ELR (cell line): ENCODE results near the gene HNRNPA1.
"Not testable (repeated sequence)": the region's sequence is repeated elsewhere in the genome, so short reads cannot be mapped to it uniquely, and the experiment has no call there.

ENCODE experiments used
- DNase-seq: peaks from one replicate; pipeline ENCODE4 v3.0.0-alpha.2; 2015; ENCODE audit warnings: low read depth

HNRNPA1 gene

DNA sequence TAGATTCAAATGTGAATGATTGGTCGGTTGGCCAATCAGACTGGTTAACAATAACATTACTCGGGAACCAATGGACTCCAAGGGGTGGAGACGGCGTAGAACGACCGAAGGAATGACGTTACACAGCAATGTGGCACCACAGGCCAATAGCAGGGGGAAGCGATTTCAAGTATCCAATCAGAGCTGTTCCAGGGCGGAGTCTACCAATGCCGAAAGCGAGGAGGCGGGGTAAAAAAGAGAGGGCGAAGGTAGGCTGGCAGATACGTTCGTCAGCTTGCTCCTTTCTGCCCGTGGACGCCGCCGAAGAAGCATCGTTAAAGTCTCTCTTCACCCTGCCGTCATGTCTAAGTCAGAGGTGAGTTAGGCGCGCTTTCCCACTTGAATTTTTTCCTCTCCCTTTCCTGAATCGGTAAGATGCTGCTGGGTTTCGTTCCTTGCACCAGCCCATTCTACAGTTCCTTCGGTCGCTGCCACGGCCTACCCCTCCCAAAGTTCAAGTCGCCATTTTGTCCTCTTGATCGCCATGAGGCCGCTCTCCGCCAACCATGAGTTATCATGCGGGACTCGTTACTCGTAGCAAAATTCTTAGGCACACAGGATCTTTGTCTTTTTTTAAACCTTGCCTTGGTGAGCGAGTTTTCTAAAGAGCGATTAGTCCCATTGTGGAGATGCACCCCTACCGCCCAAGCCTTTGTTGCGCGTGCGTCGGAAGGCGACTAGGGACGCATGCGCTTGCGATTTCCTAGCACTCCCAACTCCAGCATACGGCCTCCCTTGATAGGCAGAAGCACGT is at the start of gene HNRNPA1:
HNRNPA1 (plus strand) TSS at position 259 of the 793 bp plus-strand sequence; CDS start at position 341, 82 bp downstream.
- peak; percentile 100 for DNase-seq

DNA sequence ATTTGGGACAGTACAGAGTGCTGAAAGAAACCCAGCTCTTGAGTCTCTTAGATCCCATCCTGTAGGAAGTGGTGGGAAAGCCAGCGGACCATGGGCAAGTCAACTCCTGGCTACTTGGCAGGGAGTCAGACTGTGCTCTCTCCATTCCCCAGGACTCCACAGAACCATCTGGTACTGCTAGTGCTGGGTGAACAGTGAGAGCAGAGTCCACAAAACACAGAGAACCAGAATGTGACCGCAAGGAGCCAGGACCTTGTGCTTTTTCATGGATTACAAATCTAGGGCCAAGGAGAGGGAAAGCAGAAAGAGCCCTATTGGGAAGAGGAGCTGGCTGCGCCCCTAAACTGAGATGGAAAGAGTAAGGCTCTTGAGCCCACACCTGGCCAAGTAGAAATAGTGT is 49.3 kb upstream of the HNRNPA1 start:
- DNase-seq, result not testable (repeated sequence)

DNA sequence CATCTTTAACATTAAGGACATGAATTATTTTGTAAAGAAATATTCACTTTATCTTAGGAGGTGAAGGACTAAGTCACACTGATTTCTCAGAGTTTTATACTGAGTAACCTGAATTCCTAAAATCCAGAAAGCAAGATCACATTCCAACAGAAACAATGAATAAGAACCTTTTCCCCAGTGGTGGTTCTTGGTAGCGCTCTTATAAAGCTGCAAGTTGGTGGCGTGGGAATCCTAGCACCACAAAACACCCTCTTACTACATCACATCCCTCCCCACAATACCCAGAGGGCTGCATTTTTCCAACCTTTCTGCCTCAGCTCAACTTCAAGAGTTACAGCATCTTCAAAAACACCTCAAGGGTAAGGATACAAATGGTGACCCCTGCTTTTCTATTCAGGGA is 47.7 kb upstream of the HNRNPA1 start:
- DNase-seq, result peak; percentile 60

DNA sequence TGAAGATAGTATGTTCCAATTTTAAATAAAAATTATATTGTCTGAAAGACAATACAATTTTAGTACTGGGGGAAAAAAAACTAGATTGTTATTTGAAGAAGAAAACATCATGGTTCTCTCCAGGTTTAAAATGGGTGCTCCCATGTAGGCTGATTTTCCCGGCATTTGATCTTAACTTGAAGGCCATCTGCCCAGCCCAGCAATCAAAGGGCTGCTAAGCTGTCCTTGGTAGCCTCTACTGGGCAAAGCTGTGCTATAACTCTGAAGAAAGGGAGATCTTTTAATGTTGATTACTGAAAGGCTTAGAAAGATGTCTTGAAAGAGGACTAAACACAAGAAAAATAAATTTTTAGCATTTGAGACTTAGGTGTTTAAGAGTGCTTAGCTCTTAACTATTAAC is 42.0 kb upstream of the HNRNPA1 start:
- DNase-seq, result no peak

DNA sequence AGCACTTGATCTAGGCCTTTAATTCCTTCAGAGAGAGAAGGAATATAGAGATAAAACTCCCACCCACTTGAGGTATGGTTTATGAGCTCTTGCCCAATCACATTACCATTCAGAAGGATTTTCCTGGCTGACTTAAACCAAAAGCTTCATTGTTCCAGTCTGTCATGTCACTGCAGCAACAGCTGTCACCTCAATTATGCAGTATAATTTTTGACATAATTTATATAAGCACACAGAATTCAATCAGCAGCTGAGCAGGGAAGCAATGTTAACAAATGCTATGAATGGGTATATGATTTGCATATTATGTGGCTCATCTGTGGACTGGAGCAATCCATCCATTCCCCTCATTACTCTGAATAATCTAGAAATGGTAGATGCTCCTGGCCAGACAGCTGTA is 40.9 kb upstream of the HNRNPA1 start:
- no peak for DNase-seq

DNA sequence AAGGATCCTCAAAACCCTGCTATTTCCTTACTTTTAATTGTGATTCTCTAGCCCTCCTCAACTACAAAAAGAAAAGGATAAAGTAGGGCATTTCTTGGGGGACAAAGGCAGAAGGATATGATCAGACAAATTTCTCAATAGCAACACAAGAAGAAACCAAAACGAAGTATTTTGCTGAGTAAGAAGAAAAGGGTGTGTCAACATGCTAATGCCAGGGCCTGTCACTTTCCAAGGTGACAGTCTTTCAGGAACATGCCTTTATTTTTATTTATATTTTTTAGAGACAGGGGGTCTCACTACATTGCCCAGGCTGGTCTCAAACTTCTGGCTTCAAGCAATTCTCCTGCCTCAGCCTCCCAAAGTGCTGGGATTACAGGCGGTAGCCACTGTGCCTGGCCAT is 40.4 kb upstream of the HNRNPA1 start:
- DNase-seq, result no peak

DNA sequence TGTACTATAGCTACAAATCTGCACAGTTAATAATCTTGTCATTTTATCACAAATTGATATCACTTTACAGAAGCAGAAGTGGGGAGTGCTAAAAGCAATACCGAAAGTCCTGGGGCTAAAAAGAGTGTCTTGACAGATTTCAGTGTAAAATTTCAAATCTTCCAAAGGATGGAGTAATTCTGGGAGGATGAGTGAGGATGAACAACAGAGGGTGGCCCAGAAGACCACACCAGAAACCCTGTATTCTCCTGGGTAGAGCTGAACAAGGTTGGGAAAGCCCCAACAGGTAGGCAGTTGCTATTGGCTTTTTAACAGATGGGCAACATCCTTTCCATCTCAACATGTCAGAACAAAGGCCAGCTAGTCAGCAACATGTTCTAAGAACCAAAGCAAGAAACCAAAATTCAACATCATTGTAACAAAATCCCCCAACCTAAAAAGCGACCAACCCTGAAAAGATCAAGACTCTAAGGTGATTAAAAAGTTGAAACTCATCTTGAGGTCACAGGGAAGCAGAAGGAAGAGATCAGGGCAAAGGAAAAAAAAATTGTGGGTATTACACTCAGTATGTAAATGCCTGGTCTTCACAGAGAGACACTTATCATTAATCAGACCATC is 39.4 kb upstream of the HNRNPA1 start:
- DNase-seq, result no peak

DNA sequence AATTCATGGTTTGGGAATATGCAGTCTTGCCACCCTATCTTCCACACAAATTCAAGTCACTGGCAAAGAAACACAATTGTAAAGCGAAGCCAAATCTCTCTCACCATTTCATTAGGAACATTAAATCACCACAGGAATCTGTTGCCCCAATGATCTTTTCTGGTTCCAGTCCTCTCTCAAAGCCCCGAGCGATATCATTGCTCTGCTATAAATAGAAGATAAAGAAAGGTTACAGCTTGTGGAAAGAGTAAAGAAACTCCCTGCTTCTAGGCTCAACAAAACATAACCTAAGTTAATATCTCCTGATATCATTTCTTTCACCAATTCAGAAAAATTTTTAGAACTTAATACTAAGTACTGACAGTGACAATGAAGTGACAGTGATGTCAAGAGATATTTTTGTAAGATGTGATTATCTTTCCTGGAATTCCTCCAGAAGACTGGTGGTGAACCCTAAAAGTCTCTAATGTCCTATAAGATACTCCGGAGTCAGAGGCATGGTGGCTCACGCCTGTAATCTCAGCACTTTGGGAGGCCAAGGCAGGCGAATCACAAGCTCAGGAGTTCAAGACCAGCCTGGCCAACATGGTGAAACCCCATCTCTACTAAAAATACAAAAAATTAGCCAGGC is 34.4 kb upstream of the HNRNPA1 start:
- no peak for DNase-seq

DNA sequence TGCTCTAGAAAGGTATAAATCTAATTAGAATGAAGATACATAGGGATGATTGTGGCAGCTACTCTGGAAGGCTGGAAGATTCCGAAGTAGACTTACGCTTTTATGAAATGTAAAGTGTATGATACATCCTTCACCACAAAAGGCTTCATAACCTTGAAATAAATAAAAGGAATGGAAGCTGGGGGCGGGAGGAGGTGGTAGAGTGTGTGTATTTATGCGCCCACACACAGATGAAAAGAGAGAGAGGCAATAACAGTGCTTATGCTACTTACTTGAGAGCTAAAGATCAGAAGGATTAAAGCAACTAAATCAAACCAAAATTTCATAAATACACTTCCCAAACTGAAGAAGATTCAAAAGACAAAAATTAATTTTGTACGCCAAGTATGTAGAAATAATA is 31.0 kb upstream of the HNRNPA1 start:
- DNase-seq, result no peak

DNA sequence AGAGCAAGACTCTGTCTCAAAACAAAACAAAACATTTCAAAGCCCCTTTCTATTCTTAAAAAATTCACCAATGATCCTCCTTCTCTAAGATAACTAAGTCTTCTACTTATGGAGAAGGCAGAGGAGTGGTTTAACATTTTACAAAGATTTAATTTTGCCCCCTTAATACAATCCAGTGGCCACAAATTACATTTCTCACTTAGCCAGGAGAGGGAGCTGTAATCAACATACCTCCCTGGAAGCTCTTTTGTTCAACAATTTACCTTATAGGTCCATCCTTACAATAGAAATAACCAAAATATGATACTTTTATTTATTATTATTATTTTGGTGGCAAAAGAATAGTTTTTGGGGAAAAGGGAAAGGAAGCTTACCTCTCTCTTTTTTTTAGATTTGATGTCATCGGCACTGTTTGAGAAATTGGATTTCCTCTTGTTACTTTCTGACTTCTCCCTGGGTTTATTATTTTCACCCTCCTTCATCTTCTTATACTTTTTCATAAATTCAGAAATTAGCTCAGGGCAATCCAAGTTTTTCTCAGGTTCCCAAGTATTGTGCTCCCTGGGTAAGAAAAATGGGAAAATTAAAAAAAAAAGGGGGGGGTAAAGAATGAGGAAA is 28.8 kb upstream of the HNRNPA1 start:
- peak; percentile 77 for DNase-seq

DNA sequence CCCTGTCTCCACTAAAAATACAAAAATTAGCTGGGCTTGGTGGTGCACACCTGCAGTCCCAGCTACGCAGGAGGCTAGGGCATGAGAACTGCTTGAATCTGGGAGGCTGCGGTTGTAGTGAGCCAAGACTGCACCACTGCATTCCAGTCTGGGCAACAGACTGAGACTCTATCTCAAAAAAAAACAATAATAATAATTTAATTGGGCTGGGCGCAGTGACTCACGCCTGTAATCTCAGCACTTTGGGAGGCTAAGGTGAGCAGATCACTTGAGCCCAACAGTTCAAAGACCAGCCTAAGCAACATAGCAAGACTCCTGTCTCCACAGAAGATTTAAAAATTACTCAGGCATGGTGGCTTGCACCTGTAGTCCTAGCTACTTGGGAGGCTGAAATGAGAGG is 27.3 kb upstream of the HNRNPA1 start:
- no peak for DNase-seq

DNA sequence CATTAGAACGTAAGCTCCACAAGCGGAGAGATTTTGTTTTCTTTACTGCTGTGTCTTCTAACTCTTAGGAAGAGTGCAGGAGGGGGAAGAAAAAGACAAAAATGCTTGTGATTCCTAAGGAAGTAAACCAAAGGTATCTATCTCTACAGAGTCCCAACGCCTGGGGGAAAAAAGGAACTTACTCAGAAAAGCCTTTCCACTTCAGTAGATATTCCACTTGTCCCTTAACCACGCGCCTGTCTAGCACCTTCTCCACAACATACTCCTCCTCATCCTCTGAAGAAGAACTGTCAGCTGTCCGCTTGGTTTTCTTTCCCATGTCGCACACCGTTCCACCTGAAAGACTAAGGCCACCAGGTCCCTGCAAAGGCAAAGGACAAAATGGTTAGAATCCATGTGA is 23.2 kb upstream of the HNRNPA1 start:
- no peak for DNase-seq

DNA sequence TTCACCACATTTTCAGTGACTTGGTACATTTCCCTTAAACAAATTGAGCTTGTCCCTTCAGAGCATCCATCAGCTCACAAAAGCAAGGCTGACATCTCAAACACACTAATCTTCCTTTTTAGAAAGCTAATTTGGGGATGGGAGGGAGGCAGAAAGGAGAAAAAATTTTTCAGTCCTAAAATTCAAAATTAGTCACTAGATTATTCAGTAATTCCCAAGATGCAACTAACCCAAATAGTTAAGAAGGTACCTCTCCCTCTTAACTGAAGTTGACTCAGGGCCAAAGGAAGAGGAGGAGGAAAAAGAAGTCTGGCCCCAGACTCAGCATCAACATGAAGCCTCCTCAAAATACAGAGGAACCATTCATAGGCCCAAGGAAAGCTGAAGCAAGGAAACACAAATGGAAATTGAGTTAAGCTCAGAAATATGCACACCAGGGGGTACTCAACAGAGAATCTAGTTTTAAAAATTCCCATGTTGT is 22.3 kb upstream of the HNRNPA1 start:
- DNase-seq, result peak; percentile 41

DNA sequence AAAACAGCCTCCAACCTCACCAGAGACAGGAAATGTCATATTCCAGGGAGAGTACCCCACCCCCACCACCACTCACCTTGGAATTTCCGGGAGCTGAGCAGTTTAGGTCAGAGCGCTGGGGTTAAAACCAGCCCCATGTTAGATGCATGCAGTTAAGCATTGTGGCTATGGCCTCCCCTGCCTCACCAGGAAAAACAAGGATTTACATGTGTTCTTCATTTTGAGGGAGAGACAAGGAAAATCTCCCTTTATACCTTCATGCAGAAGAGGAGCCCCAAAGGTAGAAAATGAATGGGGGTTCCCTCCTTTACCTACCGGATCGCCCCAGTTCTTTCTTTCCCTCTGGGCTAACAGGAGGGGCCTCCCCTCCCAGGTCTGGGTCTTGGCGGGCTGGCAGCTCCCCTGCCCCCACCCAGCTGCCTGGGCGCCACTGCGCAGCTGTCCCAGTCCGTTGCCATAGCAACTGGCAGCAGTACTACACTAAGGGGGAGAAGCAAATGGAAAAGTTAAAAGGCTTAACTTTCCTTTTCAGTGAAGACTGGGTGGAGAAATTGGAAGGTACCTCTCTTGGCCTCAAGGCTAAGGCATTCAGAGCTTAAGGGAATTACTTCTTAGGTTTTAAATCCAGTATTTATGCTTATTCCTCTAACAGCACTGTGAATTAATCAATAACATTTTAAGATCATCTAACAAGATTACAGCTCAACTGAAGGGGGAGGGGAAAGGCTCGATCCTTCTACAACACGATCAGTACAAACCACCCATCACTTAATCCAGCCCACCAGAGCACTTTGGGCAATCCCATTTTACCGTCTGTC is 21.1 kb upstream of the HNRNPA1 start:
- peak; percentile 95 for DNase-seq

DNA sequence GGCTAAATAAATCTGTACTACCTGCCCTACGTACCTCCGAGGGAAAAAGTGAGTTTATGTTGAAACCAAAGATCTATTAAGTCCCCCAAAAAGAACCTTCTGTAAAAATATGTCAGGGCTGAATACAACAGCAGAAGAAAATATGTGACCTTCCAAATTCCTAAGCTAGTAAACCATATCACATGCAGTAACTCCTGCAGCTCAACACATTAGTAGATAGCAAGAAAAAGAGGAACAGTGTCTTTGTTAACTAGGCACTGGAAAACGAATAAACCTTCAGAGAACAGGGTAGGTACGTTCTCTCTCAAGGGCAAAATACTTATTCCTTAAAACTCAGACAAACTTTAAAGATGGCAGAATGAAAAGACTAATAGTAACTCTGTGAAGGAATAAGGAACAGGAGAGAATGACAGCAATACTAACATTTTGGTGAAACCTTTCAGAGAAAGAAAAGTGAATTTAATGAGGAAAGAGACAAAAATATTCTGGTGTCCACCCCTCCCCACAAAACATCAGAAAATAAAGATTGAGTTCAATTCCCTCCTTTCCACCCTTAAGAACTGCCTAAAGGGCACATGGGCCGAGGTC is 18.6 kb upstream of the HNRNPA1 start:
- no peak for DNase-seq

DNA sequence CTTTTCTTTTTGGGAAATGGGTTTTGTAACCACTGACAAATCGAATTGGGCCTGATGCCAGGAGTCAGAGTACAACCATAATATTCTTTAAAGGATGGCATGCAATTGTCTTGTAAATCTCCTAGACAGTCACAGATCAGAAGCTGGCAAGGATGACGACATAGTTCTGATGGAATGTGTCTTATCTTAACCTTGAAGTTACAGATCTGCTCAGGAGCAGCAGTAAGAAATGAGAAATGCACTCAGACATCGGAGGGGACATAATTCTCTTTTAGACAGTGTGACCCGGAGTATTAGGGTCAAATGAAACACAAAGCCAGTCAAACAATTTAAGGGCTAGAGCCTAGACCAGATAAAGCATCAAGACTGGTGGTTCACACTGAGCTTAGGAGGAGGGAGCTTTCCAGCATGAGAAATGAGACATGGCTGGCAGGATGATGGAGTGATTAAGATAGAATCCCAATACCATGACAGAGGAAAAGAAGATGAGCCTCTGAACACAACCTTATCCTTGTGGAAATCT is 18.1 kb upstream of the HNRNPA1 start:
- DNase-seq, result peak; percentile 60

DNA sequence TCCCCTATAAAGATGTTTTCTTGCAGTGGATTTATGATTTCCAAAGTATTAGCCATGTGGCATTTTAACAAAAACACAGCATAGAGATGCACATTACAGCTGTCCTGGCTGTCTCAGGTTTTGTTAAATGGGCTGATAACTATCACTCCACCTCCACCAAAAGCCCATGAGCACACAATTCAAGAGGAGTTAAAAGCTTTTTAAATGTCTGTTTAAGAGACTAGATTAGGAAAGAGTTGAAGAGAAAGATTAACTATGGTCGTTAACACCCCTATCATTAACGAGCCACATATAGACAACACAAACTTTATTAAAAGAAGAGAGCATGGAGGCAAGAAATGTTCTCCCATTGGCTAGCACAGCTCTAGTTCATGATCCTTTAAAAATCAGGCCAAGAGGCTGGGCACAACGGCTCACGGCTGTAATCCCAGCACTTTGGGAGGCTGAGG is 15.1 kb upstream of the HNRNPA1 start:
- DNase-seq, result no peak

DNA sequence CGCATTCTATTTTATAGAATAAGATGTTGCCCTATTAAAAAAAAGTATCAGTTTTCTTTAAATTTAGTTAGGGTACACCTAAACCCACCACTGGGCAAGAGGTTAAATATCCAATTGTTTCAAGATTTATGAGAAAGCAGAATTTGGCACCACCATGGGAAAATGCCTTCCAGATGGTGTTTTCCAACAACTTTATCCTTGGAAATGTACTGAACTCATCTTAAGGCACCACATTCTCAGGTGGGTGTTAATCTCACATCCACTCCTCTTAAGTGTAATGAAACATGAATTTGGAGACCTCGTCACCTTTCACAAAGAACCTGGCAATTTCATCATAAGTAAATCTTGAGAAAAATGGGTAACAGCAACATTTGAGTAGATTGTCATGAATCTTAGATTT is 13.7 kb upstream of the HNRNPA1 start:
- no peak for DNase-seq

DNA sequence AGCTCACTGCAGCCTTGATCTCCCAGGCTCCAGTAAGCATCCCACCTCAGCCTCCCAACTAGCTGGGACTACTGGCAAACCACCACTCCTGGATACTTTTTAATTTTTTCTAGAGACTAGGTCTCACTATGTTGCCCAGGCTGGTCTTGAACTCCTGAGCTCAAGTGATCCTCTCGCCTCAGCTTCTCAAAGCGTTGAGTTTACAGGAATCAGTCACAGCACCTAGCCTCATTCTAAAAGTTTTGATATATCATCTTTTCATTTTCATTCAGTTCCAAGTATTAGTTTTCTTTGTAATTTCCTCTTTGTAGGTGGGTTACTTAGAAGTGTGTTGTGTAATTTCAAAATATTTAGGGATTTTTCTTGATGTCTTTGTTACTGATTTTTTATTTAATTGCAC is 10.2 kb upstream of the HNRNPA1 start:
- no peak for DNase-seq

DNA sequence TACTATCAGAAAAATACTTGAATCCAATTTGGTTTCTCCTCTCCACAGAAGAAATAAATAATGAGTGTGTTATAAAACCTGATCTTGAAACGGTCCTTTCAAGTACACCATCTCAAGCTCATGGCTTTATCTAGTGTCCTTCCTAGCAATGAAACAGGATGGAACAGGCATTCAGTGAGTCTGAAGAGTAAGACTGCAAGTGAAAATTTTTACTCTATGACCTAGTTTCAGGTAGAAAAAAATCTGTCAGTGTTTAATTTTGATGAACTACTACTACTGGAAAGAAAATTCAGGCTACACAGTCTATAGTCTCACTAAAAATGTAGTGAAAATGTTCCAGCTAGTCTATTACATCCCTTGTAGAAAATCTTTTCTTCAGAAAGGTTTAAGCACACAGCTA is 8.3 kb upstream of the HNRNPA1 start:
- no peak for DNase-seq

DNA sequence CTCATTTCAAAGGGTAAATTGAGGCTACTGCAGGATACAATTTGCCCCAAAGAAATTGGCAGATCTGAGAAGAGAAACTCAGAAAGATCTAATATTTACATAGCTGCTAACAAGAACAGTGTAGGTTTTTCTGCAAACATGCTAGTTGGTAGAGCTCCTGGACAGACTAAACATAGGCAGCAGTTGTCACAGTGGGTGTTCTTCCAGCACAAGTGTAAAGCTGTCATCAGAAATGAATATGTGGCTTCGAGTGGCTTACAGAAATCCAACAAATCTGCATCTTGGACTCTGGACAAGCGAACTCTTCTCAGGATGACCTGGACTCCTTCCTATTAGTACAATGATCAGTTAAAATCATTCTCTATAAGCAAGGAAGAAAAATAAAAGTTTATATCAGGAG is 6.5 kb upstream of the HNRNPA1 start:
- DNase-seq, result no peak
